Right cardiac atrium (tissue), 5 donors: Measurements from ENCODE around the gene WARS2. TPM values are rescaled to one million over a fixed set of nuclear protein-coding genes. Genes with fewer than 3 reads are reported as not detected.

Experiments
- ATAC-seq, 2 donors: fragments of 200-7000 bp; cut with Tn5 transposase; one replicate each; pipeline versions ENCODE4 v1.8.0 to v1.9.1; 2020; ENCODE audit warnings: moderate library complexity in 2 of 2, mild to moderate bottlenecking in 1 of 2
- DNase-seq, 3 donors: peaks; one replicate each; pipeline ENCODE4 v3.0.0-alpha.2; 2020
- H3K27ac ChIP-seq: one replicate; pipeline ENCODE4 v1.5.1; 2013; ENCODE audit warnings: mild to moderate bottlenecking, low read length, control low read depth, moderate library complexity
- H3K27me3 ChIP-seq: one replicate; pipeline ENCODE4 v1.6.1; 2013; ENCODE audit not compliant: control insufficient read depth, insufficient read depth
- H3K4me1 ChIP-seq: one replicate; pipeline ENCODE4 v1.6.1; 2013; ENCODE audit warnings: low read length; ENCODE audit not compliant: control insufficient read depth, insufficient read depth
- H3K4me3 ChIP-seq: one replicate; pipeline ENCODE4 v1.5.1; 2013; ENCODE audit warnings: low read length, control low read depth
- H3K9me3 ChIP-seq: one replicate; pipeline ENCODE4 v1.6.1; 2013; ENCODE audit warnings: low read length; ENCODE audit not compliant: control insufficient read depth
- WGBS: extraction: QIAGEN DNeasy Blood & Tissue Kit; methylation state at CpG from one replicate; pipeline ENCODE4 v1.1.7; 2013; 5-methylcytosine and 5-hydroxymethylcytosine counted together
- intact Hi-C, 4 donors: fragments of 100-400 bp; cut with DNase I; formaldehyde crosslinking; loops; one replicate each; pipeline versions ENCODE4 v1.11.0 to v1.14.0; 2022 to 2023
- polyA plus RNA-seq: library from polyadenylated mRNA; stranded (reverse); fragments of 200-250 nt; gene quantifications from one replicate; pipeline ENCODE4 v1.2.3, GENCODE V29; 2013
- total RNA-seq, 4 donors: library from RNA; stranded (reverse); fragmentation: NEBNext Ultra II Directional; extraction: Animal tissue kit (Norgen Biotek cat#: 25700); gene quantifications; one replicate each; pipeline ENCODE4 v1.2.1, GENCODE V29; 2021
- donor health status: healthy with polysubstance abuse.
- donor health status: DM: no; HTN: yes; CAD: no.
- donor health status: DM: no; HTN: no; CAD: no.
- donor health status: DM: no; HTN: yes; CAD: no; lungs with severe emphysema.
- donor health status: DM: yes; HTN: yes; CAD: no.

WARS2 gene
- total and polyA plus RNA-seq, 5 donors: 5.2 to 12.8 (median 11.0) TPM

GRCh38 chr1:119084798-119085197 is 55.7 kb downstream of the WARS2 start:
- no peak for DNase-seq
- Histone ChIP-seq H3K4me1 (peaks cover 4% of the 10 kb centered on the region), H3K4me3 (no peak overlapping the region), H3K9me3 (no peaks in the 10 kb centered on the region), H3K27me3 (no peaks in the 10 kb centered on the region), H3K27ac (no peak overlapping the region)
- peak; percentile 28 to 32 for ATAC-seq
- intact Hi-C loops: no loop called here
- WGBS: 68% methylated on average over 10 of the region's 10 CpGs

GRCh38 chr1:119083980-119084379 is 56.5 kb downstream of the WARS2 start:
- no peak for DNase-seq
- H3K4me1 ChIP-seq: peaks cover 4% of the 10 kb centered on the region
- intact Hi-C loops: no loop called here
- H3K27me3 ChIP-seq: no peaks in the 10 kb centered on the region
- ATAC-seq: no peak
- no peaks in the 10 kb centered on the region for H3K9me3 ChIP-seq
- H3K4me3 ChIP-seq: no peak overlapping the region
- H3K27ac ChIP-seq: no peak overlapping the region
- 60% methylated on average over 6 of the region's 6 CpGs for WGBS

GRCh38 chr1:119083479-119083878 is 57.0 kb downstream of the WARS2 start:
- Histone ChIP-seq H3K9me3 (no peaks in the 10 kb centered on the region), H3K4me1 (peaks cover under 1% of the 10 kb centered on the region), H3K4me3 (no peak overlapping the region), H3K27ac (no peak overlapping the region), H3K27me3 (no peaks in the 10 kb centered on the region)
- DNase-seq (no peak), ATAC-seq (no peak)
- WGBS: 69% methylated on average over 1 of the region's 1 CpG
- intact Hi-C loops: no loop called here

- no peak overlapping the region for H3K27ac ChIP-seq
- H3K27me3 ChIP-seq: no peaks in the 10 kb centered on the region
- ATAC-seq (no peak), DNase-seq (no peak)
- H3K4me1 ChIP-seq: no peaks in the 10 kb centered on the region
- intact Hi-C loops: no loop called here
- no peaks in the 10 kb centered on the region for H3K9me3 ChIP-seq
- WGBS: 80% methylated on average over 3 of the region's 3 CpGs
- no peak overlapping the region for H3K4me3 ChIP-seq
Observed at GRCh38 chr1:119081700-119082099, 58.8 kb downstream of the WARS2 start.

- Histone ChIP-seq H3K9me3 (no peaks in the 10 kb centered on the region), H3K4me1 (no peaks in the 10 kb centered on the region), H3K27me3 (no peaks in the 10 kb centered on the region), H3K4me3 (no peak overlapping the region), H3K27ac (no peak overlapping the region)
- ATAC-seq: no peak
- intact Hi-C loops: no loop called here
- DNase-seq: no peak
Observed at GRCh38 chr1:119081267-119081666, 59.2 kb downstream of the WARS2 start.

GRCh38 chr1:119080586-119080985 is 59.9 kb downstream of the WARS2 start:
- H3K27me3 ChIP-seq: no peaks in the 10 kb centered on the region
- ATAC-seq: peak in 1 of 2 donors; percentile 41
- 48% methylated on average over 4 of the region's 4 CpGs for WGBS
- no peaks in the 10 kb centered on the region for H3K4me1 ChIP-seq
- peak in 1 of 3 donors; percentile 54 for DNase-seq
- H3K9me3 ChIP-seq: no peaks in the 10 kb centered on the region
- H3K4me3 ChIP-seq: no peak overlapping the region
- no peak overlapping the region for H3K27ac ChIP-seq
- intact Hi-C loops: no loop called here

GRCh38 chr1:119079881-119080280 is 60.6 kb downstream of the WARS2 start:
- H3K4me3 ChIP-seq: no peak overlapping the region
- H3K4me1 ChIP-seq: no peaks in the 10 kb centered on the region
- H3K27me3 ChIP-seq: no peaks in the 10 kb centered on the region
- intact Hi-C loops: no loop called here
- no peak overlapping the region for H3K27ac ChIP-seq
- 97% methylated on average over 1 of the region's 1 CpG for WGBS
- no peak for ATAC-seq
- no peak for DNase-seq
- no peaks in the 10 kb centered on the region for H3K9me3 ChIP-seq

GRCh38 chr1:119075614-119076013 is 64.8 kb downstream of the WARS2 start:
- peak; percentile 57 to 77 for ATAC-seq
- H3K9me3 ChIP-seq: no peaks in the 10 kb centered on the region
- H3K27me3 ChIP-seq: no peaks in the 10 kb centered on the region
- no peak overlapping the region for H3K4me3 ChIP-seq
- intact Hi-C loops: no loop called here
- H3K27ac ChIP-seq: no peak overlapping the region
- H3K4me1 ChIP-seq: no peaks in the 10 kb centered on the region
- 46% methylated on average over 1 of the region's 1 CpG for WGBS
- no peak for DNase-seq

GRCh38 chr1:119071321-119071720 is 69.1 kb downstream of the WARS2 start:
- intact Hi-C loops: no loop called here
- no peaks in the 10 kb centered on the region for H3K9me3 ChIP-seq
- H3K4me1 ChIP-seq: no peaks in the 10 kb centered on the region
- 99% methylated on average over 3 of the region's 3 CpGs for WGBS
- no peaks in the 10 kb centered on the region for H3K27me3 ChIP-seq
- no peak for DNase-seq
- no peak overlapping the region for H3K4me3 ChIP-seq
- no peak for ATAC-seq
- H3K27ac ChIP-seq: no peak overlapping the region

- no peak for DNase-seq
- Histone ChIP-seq H3K27me3 (no peaks in the 10 kb centered on the region), H3K4me3 (no peak overlapping the region), H3K4me1 (no peaks in the 10 kb centered on the region), H3K27ac (no peak overlapping the region), H3K9me3 (no peaks in the 10 kb centered on the region)
- intact Hi-C loops: no loop called here
- ATAC-seq: no peak
- 95% methylated on average over 5 of the region's 5 CpGs for WGBS
Observed at GRCh38 chr1:119069682-119070081, 70.8 kb downstream of the WARS2 start.

- WGBS: 65% methylated on average over 4 of the region's 4 CpGs
- no peak for ATAC-seq
- intact Hi-C loops: no loop called here
Observed at GRCh38 chr1:119068427-119068826, 72.0 kb downstream of the WARS2 start.

GRCh38 chr1:119061700-119062099 is 78.8 kb downstream of the WARS2 start:
- no peak for ATAC-seq
- Histone ChIP-seq H3K4me1 (no peaks in the 10 kb centered on the region), H3K27ac (no peak overlapping the region), H3K9me3 (no peaks in the 10 kb centered on the region), H3K4me3 (no peak overlapping the region), H3K27me3 (no peaks in the 10 kb centered on the region)
- intact Hi-C loops: no loop called here
- no peak for DNase-seq

More at GRCh38 chr1:119068427-119068826, 72.0 kb downstream of the WARS2 start:
- Histone ChIP-seq H3K27ac (no peak overlapping the region), H3K4me3 (no peak overlapping the region), H3K9me3 (no peaks in the 10 kb centered on the region), H3K4me1 (no peaks in the 10 kb centered on the region), H3K27me3 (no peaks in the 10 kb centered on the region)
- DNase-seq: no peak
